OCI-LY7 (cell line): ENCODE results near the gene TGM3. TPM values are rescaled to one million over a fixed set of nuclear protein-coding genes. Genes with fewer than 3 reads are reported as not detected.
"Not testable (repeated sequence)": the region's sequence is repeated elsewhere in the genome, so short reads cannot be mapped to it uniquely, and the experiment has no call there.

ENCODE experiments used
- BruUV-seq: library from RNA; stranded (reverse); fragments of 400-500 nt; replicated peaks from 2 replicates; lab custom pipeline; 2021; lab: Mats Ljungman, UMichigan
- CTCF ChIA-PET: fragments of 300-600 bp; sonication (Branson Sonifier 250); formaldehyde crosslinking; loops from one replicate; lab custom pipeline; 2022; ENCODE audit warnings: antibody characterized with exemption; ENCODE audit not compliant: unreplicated experiment; lab: Charles Lee
- POLR2A ChIA-PET: fragments of 300-600 bp; sonication (Branson Sonifier 250); formaldehyde crosslinking; loops from one replicate; lab custom pipeline; 2022; ENCODE audit warnings: antibody characterized with exemption; lab: Charles Lee
- DNase-seq: peaks from one replicate; pipeline ENCODE4 v3.0.0-alpha.2; 2015; ENCODE audit warnings: low spot score
- H2AFZ ChIP-seq: fragments of 200-600 bp; sonication (generic), shearing (Covaris generic); 2 replicates; pipeline ENCODE4 v1.6.1; 2014; ENCODE audit warnings: mild to moderate bottlenecking, antibody characterized with exemption, low read length, moderate library complexity
- H3K27ac ChIP-seq: fragments of 200-600 bp; sonication (generic); 2 replicates; pipeline ENCODE4 v1.5.1; 2014; ENCODE audit warnings: mixed run types, low read depth, mild to moderate bottlenecking, moderate library complexity, low read length, inconsistent platforms; ENCODE audit not compliant: poor library complexity, severe bottlenecking
- H3K36me3 ChIP-seq: fragments of 200-600 bp; sonication (generic); 2 replicates; pipeline ENCODE4 v1.6.1; 2014; ENCODE audit warnings: mild to moderate bottlenecking, antibody characterized with exemption, low read length, moderate library complexity, mixed read lengths; ENCODE audit not compliant: insufficient read depth
- H3K4me1 ChIP-seq: fragments of 200-600 bp; sonication (generic); 2 replicates; pipeline ENCODE4 v1.5.1; 2014; ENCODE audit warnings: mild to moderate bottlenecking, low read length; ENCODE audit not compliant: insufficient read depth, poor library complexity, severe bottlenecking
- H3K4me2 ChIP-seq: fragments of 200-600 bp; sonication (generic); 2 replicates; pipeline ENCODE4 v1.6.1; 2014; ENCODE audit warnings: mild to moderate bottlenecking, low read length
- H3K4me3 ChIP-seq: fragments of 200-600 bp; sonication (generic); 2 replicates; pipeline ENCODE4 v1.5.1; 2014; ENCODE audit warnings: mild to moderate bottlenecking, low read depth, low read length; ENCODE audit not compliant: poor library complexity, severe bottlenecking
- H3K79me2 ChIP-seq: fragments of 200-600 bp; sonication (generic); 2 replicates; pipeline ENCODE4 v1.6.1; 2016; ENCODE audit warnings: low read depth, mild to moderate bottlenecking, low read length, moderate library complexity, mixed read lengths; ENCODE audit not compliant: insufficient read depth
- H3K9me2 ChIP-seq: fragments of 200-600 bp; sonication (generic); 2 replicates; pipeline ENCODE4 v1.6.1; 2016; ENCODE audit warnings: mild to moderate bottlenecking, low read length, mixed read lengths; ENCODE audit not compliant: insufficient read depth
- H3K9me3 ChIP-seq: fragments of 200-600 bp; sonication (generic); 2 replicates; pipeline ENCODE4 v1.6.1; 2014; ENCODE audit warnings: mild to moderate bottlenecking, mixed run types, low read length, mixed read lengths
- H4K20me1 ChIP-seq: fragments of 200-600 bp; sonication (generic); 2 replicates; pipeline ENCODE4 v1.6.1; 2014; ENCODE audit warnings: mild to moderate bottlenecking, antibody characterized with exemption, low read length, moderate library complexity, mixed read lengths; ENCODE audit not compliant: insufficient read depth
- EZH2phosphoT487 ChIP-seq: fragments of 200-600 bp; sonication (generic); IDR thresholded peaks from 2 replicates; pipeline ENCODE4 v1.6.1; 2018; ENCODE audit warnings: low read depth, borderline replicate concordance, mild to moderate bottlenecking, mixed run types, antibody characterized with exemption, low read length, moderate library complexity, mixed read lengths
- intact Hi-C: fragments of 100-400 bp; cut with micrococcal nuclease; formaldehyde crosslinking; loops from one replicate; pipeline ENCODE4 v1.10.0; 2022; ENCODE audit not compliant: unreplicated experiment
- total RNA-seq, 2 experiments: library from RNA; depleted of rRNA in 1 of 2; stranded (reverse); fragments of >200 nt in 1 of 2; shearing (Covaris generic) in 1 of 2; gene quantifications; 2 replicates each; pipeline ENCODE4 v1.2.3, GENCODE V29; 2014 to 2022
- TF ChIP-seq, protein P1 (sequence below): fragments of 200-600 bp; sonication (generic); conservative IDR thresholded peaks from 2 replicates; pipeline ENCODE4 v1.5.1; 2014; ENCODE audit warnings: mild to moderate bottlenecking, antibody characterized with exemption, low read length, moderate library complexity, mixed read lengths

The TGM3 gene
- total RNA-seq, 2 experiments from 2014 or later, result not detected

DNA sequence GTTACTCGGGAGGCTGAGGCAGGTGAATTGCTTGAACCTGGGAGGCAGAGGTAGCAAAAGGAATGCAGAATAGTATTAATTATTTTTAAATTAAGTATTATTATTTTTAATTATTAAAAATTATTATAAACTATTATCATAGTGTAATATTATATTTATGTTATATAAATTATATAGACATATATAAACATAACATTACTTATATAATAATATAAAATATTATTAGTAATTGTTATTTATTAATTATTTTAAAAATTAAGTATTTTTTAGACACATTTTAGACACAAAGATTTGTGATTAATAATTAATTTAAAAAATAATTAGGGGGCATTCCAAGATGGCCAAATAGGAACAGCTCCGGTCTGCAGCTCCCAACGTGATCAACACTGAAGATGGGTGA lies 31.7 kb upstream of the TGM3 start:
- DNase-seq, result no peak
- Histone ChIP-seq H3K4me3 (no peak overlapping the region), H3K4me1 (no peaks in the 10 kb centered on the region), H3K4me2 (no peak overlapping the region), H3K9me2 (no peaks in the 10 kb centered on the region), H3K79me2 (no peaks in the 10 kb centered on the region), H3K9me3 (no peaks in the 10 kb centered on the region), H3K36me3 (no peaks in the 10 kb centered on the region), H4K20me1 (no peaks in the 10 kb centered on the region), H3K27ac (no peak overlapping the region), H2AFZ (no peak overlapping the region)
- CTCF ChIA-PET, result no interaction called here
- POLR2A ChIA-PET, result no interaction called here
- no TSS peak for BruUV-seq
- intact Hi-C loops, result no loop called here
- TF ChIP-seq, protein P1, sequence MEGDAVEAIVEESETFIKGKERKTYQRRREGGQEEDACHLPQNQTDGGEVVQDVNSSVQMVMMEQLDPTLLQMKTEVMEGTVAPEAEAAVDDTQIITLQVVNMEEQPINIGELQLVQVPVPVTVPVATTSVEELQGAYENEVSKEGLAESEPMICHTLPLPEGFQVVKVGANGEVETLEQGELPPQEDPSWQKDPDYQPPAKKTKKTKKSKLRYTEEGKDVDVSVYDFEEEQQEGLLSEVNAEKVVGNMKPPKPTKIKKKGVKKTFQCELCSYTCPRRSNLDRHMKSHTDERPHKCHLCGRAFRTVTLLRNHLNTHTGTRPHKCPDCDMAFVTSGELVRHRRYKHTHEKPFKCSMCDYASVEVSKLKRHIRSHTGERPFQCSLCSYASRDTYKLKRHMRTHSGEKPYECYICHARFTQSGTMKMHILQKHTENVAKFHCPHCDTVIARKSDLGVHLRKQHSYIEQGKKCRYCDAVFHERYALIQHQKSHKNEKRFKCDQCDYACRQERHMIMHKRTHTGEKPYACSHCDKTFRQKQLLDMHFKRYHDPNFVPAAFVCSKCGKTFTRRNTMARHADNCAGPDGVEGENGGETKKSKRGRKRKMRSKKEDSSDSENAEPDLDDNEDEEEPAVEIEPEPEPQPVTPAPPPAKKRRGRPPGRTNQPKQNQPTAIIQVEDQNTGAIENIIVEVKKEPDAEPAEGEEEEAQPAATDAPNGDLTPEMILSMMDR, result no peak

DNA sequence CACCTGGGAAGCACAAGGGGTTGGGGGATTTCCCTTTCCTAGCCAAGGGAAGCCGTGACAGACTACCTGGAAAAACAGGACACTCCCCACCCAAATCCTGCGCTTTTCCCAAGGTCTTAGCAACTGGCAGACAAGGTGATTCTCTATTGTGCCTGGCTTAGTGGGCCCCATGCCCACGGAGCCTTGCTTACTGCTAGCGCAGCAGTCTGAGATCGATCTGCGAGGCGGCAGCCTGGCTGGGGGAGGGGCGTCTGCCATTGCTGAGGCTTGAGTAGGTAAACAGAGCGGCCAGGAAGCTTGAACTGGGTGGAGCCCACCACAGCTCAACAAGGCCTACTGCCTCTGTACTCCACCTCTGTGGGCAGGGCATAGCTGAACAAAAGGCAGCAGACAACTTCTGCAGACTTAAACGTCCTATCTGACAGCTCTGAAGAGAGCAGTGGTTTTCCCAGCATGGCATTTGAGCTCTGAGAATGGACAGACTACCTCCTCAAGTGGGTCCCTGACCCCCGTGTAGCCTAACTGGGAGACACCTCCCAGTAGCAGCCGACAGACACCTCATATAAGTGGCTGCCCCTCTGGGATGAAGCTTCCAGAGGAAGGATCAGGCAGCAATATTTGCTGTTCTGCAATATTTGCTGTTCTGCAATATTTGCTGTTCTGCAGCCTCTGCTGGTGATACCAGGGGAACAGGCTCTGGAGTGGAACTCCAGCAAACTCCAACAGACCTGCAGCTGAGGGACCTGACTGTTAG lies 31.0 kb upstream of the TGM3 start:
- H3K27ac ChIP-seq, H3K9me2 ChIP-seq, H3K4me2 ChIP-seq, H2AFZ ChIP-seq, CTCF ChIA-PET, BruUV-seq, intact Hi-C loops, H3K9me3 ChIP-seq, H3K36me3 ChIP-seq, DNase-seq, H3K79me2 ChIP-seq, H3K4me3 ChIP-seq, H4K20me1 ChIP-seq, H3K4me1 ChIP-seq: not testable (repeated sequence)
- POLR2A ChIA-PET, result interaction anchor here (0.7 kb wide), 1 partner anchor 57 kb away, joined by 3 read pairs; no protein-coding TSS in a partner anchor

DNA sequence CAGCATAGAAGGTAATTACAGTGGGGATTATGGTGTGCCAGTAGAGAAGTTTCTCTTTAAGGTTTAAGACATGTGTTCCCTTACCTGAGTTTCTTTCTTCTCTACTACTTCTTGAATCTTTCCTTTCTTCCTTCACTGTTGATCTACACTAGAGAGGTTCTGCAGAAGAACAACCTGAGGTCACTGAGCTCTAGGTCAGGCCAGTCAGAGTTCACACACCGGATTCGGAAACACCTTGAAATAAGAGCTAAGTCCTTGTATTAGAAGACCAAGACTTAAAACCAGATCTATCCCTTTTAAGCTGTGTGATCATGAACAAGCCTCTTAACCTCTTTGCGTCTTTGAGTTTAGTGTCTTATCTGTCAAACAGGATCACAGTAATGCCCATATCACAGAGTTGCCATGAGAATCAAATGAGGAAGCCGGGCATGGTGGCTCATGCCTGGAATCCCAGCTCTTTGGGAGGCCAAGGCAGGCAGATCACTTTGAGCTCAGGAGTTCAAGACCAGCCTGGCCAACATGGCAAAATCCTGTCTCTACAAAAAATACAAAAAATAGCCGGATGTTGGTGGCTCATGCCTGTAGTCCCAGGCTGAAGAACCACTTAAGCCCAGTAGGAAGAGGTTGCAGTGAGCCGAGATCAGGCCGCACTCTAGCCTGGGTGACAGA lies 22.0 kb upstream of the TGM3 start:
- Histone ChIP-seq H3K9me2 (no peaks in the 10 kb centered on the region), H4K20me1 (no peaks in the 10 kb centered on the region), H3K36me3 (no peaks in the 10 kb centered on the region), H3K4me2 (no peak overlapping the region), H2AFZ (no peak overlapping the region), H3K4me1 (no peaks in the 10 kb centered on the region), H3K79me2 (no peaks in the 10 kb centered on the region), H3K27ac (no peak overlapping the region), H3K4me3 (no peak overlapping the region), H3K9me3 (no peaks in the 10 kb centered on the region)
- intact Hi-C loops, result no loop called here
- ChIA-PET POLR2A (no interaction called here), CTCF (no interaction called here)
- no peak for DNase-seq
- TF ChIP-seq, protein P1, result no peak
- TF ChIP-seq EZH2phosphoT487, result no peak
- BruUV-seq, result no TSS peak
